ENCODE measurements around the gene RBM15B.

DNA sequence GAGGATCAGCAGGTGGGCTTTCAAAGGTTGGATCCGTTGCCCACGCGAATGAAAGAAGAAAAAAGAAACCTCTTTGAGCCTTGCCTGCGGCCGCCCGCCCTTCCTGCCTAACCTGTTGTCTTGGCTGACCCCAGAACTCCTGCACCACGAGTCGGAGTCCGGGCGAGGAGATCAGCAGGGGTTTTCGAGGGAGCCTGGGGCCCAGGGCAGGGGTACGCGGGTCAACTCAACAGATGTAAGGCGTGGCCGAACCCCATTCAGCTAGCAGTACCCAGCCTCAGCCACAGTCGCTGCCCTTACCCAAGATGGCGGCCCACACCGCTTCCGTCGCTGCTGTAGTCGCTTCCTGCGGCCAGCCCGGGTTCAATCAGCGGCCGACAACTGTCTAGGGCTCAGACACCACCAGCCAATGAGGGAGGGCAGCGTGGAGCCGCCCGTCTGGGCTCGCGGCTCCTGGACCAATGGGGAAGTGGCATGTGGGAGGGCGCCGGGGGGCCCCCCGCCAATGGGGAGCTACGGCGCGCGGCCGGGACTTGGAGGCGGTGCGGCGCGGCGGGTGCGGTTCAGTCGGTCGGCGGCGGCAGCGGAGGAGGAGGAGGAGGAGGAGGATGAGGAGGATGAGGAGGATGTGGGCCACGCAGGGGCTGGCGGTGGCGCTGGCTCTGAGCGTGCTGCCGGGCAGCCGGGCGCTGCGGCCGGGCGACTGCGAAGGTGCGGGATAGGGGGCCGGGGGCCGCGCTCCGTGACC, 6.2 kb upstream of the RBM15B start, which contains the start of gene MANF:
- TF ChIP-seq, protein P1, sequence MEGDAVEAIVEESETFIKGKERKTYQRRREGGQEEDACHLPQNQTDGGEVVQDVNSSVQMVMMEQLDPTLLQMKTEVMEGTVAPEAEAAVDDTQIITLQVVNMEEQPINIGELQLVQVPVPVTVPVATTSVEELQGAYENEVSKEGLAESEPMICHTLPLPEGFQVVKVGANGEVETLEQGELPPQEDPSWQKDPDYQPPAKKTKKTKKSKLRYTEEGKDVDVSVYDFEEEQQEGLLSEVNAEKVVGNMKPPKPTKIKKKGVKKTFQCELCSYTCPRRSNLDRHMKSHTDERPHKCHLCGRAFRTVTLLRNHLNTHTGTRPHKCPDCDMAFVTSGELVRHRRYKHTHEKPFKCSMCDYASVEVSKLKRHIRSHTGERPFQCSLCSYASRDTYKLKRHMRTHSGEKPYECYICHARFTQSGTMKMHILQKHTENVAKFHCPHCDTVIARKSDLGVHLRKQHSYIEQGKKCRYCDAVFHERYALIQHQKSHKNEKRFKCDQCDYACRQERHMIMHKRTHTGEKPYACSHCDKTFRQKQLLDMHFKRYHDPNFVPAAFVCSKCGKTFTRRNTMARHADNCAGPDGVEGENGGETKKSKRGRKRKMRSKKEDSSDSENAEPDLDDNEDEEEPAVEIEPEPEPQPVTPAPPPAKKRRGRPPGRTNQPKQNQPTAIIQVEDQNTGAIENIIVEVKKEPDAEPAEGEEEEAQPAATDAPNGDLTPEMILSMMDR (IDR thresholded peaks at IDR 0.05): peak in 1 of 3 donors; percentile 6
- no peak for TF ChIP-seq POLR2A (IDR thresholded peaks at IDR 0.05)

Data from lower leg skin (tissue), 3 donors.